ENCODE measurements around the gene SAPCD2.

SAPCD2 gene

GRCh38 chr9:137107312-137107921 lies 37.1 kb upstream of the SAPCD2 start:
- no peak for DNase-seq (ENCODE audit: low read depth)

- DNase-seq (ENCODE audit: low read depth), result no peak
Measured at GRCh38 chr9:137106662-137107250, 36.4 kb upstream of the SAPCD2 start.

DNA sequence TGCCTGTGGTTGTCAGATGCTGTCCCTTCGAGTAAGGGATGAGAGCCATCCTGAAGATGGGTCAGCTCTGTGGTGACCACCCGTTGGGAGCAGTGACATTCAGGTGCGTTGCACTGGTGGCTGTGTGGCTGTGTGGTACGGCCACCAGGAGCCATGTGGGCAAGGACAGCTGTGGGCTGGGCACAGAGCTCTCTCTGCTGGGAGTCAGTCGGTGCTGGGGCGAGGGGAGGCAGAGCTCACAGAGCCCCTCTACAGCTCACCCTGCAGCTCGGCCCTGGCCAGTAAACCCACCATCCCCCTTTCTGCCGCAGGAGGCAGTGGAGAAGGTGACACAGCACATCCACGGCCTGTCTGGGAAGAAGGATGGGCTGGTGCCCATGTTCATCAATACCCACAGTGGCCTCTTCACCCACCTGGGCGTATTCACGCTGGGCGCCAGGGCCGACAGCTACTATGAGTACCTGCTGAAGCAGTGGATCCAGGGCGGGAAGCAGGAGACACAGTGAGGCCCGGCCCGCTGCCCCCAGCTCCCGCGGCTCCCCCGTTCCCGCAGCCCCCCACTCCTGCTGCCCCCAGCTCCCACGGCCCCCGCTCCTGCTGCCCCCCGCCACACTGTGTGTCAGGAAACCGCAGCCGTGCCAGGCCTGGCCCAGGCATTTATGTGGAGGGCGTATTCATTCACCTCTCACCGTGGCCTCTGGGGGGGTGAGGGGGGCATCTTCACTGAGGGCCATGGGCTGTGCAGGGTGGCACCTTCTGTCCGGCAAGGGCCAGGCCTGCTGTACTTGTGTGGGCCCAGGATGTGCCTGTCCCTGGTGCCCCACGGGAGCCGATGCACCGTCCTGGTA lies 35.7 kb upstream of the SAPCD2 start:
- no peak for DNase-seq (ENCODE audit: low read depth)

DNA sequence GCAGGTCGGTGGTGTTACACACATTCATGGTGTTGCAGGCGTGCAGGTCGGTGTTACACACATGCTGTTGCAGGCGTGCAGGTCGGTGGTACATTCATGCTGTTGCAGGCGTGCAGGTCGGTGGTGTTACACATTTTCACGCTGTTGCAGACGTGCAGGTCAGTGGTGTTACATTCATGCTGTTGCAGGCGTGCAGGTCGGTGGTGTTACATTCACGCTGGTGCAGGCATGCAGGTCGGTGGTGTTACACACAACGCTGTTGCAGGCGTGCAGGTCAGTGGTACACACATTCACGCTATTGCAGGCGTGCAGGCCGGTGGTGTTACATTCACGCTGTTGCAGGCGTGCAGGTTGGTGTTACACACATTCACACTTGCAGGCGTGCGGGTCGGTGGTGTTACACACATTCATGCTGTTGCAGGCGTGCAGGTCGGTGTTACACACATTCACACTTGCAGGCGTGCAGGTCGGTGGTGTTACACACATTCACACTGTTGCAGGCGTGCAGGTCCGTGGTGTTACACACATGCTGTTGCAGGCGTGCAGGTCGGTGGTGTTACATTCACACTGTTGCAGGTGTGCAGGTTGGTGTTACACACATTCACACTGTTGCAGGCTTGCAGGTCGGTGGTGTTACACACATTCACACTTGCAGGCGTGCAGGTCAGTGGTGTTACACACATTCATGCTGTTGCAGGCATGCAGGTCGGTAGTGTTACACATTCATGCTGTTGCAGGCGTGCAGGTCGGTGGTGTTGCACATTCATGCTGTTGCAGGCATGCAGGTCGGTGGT lies 33.0 kb upstream of the SAPCD2 start:
- no peak for DNase-seq (ENCODE audit: low read depth)

- no peak for DNase-seq (ENCODE audit: low read depth)
Measured at GRCh38 chr9:137099231-137099630, 28.9 kb upstream of the SAPCD2 start.

- DNase-seq (ENCODE audit: low read depth), result no peak
Measured at GRCh38 chr9:137097761-137098462, 27.6 kb upstream of the SAPCD2 start.

- DNase-seq (ENCODE audit: low read depth), result no peak
Measured at GRCh38 chr9:137096785-137097546, 26.6 kb upstream of the SAPCD2 start.

DNA sequence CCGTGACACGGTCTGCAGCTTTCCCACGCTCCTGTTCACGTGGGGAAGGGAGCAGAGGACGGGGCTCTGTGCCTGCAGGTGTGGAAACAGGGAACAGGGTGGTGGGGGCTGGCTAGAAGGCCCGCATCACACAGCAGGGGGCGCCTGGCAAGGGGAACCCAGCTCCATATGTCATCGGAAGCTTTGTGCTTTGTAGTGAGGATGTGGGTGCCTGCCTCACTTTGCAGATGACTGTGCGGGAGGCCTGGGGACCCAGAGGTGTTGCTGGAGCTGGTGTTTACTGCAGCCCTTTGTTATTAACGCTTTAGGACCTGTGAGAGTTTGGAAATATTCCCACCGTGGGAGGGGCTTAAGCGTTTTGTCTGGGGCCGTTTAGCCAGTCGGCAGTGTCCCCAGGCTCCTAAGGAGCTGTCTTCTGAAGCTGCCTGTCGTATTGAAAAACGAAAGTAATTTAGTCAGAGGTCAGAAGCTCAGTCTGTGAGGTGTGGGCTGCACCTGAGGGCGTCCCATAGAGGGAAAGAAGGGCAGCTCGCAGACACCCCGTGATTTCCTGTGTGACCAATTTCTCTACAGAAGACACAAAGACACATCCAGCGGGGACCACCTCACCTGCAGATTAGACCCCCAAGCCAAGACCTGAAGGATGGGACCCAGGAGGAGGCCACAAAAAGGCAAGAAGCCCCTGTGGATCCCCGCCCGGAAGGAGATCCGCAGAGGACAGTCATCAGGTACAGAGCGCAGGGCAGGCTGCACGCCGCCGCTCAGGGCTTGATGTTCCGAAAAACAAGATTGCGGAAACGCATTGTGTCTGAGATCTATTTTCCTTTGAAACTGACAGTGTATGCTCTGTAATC lies 25.5 kb upstream of the SAPCD2 start:
- peak; percentile 79 for DNase-seq (ENCODE audit: low read depth)

DNA sequence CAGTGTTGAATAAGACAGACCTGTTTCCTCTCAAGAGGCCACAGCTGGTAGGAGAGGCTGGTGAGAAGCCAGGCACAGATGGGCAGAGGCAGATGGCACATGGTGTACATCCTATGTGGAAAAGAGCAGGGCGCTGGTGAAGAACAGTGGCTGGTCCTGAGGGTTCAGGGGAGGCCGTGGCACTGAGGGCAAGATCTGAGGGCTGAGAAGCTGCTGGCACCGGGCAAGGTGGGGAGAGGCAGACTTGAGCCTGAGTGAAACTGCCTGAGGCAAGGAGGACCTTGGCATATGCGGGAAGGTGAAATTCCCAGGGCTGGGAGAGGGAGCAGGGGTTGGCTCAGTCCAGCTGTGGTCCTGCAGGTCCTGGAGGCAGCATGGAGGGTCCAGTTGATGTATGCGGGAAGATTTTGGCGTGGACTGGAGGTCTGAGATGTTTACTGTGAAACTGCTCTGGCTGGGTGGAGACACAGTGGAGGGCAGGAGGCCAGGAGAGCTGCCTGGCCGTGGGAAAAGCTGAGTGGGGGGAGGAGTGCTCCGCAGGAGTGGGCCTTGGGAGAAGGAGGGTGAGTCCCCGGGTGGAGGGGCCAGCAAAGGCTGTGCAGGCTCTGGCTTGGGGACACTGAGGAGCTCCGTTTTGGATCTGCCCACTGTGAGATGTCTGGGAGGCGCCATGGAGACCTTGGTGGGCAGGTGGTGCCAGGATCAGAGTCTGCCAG lies 19.0 kb upstream of the SAPCD2 start:
- no peak for DNase-seq (ENCODE audit: low read depth)

DNA sequence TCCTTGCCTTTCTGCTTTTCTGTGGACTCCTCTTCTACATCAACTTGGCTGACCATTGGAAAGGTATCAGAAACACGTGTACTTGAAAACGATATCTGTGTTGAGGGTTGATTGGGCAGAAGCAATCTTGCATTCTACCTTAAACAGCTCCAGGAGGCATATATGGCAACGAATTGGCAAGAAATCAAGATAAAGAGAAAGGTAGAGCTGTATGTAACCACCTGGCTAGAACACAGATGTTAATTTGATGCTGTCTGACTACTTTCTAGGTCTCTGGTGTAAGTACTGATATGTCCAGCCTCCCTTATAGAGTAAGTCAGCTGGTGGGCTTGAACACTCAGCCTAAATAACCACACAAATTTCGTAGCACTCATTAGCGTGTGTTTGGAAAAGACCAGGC lies 17.8 kb upstream of the SAPCD2 start:
- no peak for DNase-seq (ENCODE audit: low read depth)

DNA sequence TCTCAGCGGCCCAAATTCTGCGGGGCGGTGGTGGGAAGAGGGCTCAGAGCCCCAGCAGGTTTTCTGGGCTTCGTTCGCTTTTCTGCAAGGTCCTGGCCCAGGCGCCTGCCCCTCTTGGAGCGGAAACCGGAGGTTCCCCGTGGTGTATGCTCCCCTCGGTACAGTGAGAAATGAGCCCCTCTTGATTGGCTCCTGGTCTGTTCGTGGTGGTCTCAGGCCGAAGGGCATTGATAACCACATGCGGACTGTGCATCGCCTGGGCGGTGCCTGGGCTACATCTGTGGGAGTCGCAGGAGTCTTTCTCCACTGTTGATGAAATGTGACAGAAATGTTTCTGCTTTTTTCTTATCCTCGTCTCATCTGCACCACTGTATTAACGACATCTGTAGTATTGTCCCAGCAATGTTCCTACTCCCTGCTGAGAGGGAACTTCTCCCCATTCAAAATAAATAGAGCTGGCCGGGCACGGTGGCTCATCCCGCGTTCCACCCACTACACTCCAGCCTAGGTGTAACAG lies 17.1 kb upstream of the SAPCD2 start:
- DNase-seq (ENCODE audit: low read depth), result no peak

GRCh38 chr9:137086531-137087408 lies 16.4 kb upstream of the SAPCD2 start, which contains the start of gene MAN1B1:
Gene MAN1B1 (plus strand): TSS chr9:137086985. CDS start chr9:137087000, 15 bp downstream.
- DNase-seq (ENCODE audit: low read depth), result peak; percentile 96

- DNase-seq (ENCODE audit: low read depth), result no peak
Measured at GRCh38 chr9:137085920-137086530, 15.7 kb upstream of the SAPCD2 start.

DNA sequence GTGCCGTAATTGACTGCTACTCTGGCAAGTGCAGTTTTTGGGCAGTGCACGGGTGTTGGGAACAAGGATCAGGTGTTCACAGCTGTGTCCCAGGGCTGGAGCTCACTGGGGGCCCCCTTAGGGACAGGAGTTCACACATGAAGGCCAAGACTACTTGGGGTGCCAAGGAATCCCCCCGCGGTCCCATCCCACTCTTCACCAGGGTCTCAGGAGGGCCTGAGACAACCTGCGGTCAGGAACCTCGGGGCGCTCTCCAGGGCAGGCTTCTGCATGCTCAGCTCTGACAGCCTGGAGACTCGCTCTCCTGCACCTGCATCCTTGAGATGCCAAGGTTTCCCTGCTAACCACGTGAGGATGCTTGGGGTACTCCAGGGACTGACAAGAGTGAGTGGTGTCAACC lies 14.2 kb upstream of the SAPCD2 start:
- no peak for DNase-seq (ENCODE audit: low read depth)

GRCh38 chr9:137083394-137084004 lies 13.1 kb upstream of the SAPCD2 start:
- DNase-seq (ENCODE audit: low read depth), result no peak

DNA sequence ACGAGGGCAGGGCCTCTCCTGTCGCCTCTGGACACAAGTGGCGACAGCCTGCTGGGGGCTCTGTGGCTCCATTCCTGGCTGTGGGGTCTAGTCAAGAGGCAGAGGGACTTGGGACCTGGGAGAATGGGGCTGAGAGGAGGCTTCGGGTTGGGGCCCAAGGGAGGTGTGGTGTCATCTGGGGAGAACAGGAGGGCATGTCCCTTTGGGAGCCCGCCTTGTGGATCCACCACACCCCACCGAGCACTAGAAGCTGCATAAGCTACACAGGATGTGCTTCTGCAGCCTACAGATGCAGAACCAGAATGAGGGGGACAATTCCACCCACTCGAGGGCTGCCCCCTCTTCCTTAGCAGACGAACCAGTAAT lies 12.6 kb upstream of the SAPCD2 start:
- DNase-seq (ENCODE audit: low read depth), result no peak

- no peak for DNase-seq (ENCODE audit: low read depth)
Measured at GRCh38 chr9:137082222-137082924, 12.0 kb upstream of the SAPCD2 start.

Measured in stimulated activated CD8-positive, alpha-beta memory T cell treated with anti-CD3 and anti-CD28 coated beads, Interleukin-15, amount 100 ng/mL, for 1 hour (primary cell).